HG03064 (cell line): ENCODE results near the gene PRRG2.

Experiments used
- ATAC-seq: cut with Tn5 transposase; IDR thresholded peaks from one replicate; pipeline ENCODE4 v1.9.1; 2021; ENCODE audit warnings: low read depth; ENCODE audit not compliant: unreplicated experiment

The PRRG2 gene

GRCh38 chr19:49585023-49585422, 3.9 kb downstream of the PRRG2 start:
- ATAC-seq = no peak

- no peak for ATAC-seq
These were observed 6.1 kb downstream of the PRRG2 start for GRCh38 chr19:49587227-49587626.

GRCh38 chr19:49588365-49589122, 7.4 kb downstream of the PRRG2 start:
- ATAC-seq = no peak

- no peak for ATAC-seq
These were observed 8.4 kb downstream of the PRRG2 start for GRCh38 chr19:49589502-49589905.

GRCh38 chr19:49590071-49590970, 9.2 kb downstream of the PRRG2 start:
- peak; percentile 51 for ATAC-seq

DNA sequence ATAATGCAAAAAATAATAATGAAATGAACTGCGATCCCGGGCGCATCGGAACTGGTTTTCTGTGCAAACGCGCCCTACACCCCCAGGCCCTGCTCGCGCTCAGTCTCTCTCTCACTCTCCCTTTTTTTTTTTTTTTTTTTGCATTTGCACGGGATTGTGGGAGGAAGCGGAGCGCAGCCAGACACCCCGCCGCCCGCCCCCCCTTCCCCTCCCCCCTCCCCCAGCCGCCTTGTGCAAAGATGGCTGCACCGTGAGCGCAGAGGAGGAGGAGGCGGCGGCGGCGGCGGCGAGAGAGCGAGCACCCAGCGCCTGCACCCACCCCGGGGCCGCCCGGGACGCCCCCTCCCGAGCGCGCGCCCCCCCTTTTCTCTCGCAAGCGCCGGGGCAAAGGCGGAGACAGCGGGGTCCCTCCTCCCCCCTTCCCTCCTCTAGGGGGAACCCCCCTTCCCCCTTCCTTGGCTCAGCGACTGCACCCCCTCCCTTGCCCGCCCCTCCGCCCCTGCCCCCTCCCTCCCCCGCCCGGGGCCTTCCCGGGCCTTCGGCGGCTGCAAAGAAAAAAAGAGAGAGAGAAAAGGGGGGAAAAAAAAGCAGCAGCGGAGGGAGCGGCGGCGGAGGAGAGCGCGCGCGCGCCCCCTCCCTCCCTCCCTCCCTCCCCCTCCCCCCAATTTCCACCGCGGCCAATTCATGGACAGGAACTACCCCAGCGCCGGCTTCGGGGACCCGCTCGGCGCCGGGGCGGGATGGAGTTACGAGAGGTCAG, 10.0 kb downstream of the PRRG2 start, which contains the start of gene PRR12:
Gene PRR12 (plus strand): TSS at position 212 of the 760 bp plus-strand sequence. CDS start 473 bp downstream, at position 685.
- ATAC-seq = no peak

DNA sequence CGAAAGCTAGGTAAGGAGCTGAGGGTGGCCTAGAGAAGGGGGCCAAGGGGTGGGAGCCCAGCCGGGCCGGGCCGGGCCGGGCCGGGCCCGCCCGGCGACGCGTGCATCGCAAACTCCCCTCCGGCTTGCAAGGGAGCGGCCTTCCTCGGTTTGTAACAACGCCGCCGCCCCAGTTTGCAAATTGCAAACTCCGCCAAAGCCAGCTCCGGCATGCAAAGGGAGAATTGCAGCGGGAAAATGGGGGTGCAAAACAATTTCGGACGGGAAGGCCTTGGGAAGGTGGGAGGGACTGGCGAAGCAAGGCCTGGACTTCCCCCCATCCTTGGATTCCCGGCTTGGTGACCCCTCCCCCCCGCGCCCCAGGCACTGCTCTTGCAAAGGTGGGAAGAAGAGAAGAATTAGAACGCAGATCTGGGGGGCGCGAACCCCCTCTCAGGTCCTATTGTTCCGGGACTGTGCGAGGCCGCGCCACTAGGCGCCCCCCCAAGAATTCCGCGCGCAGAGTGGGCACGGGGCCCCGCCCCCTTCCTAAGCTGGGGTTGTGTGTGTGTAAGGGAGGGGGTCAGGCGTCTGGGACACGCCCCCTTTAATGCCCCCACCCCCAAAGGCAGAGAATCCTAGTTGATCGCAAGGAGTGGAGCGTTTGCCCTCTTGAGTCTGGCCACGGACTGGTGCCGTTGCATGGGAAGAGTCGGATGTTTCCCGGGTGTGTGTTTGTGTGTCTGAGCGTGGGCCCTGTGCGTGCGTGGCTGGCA, 10.8 kb downstream of the PRRG2 start:
- no peak for ATAC-seq

DNA sequence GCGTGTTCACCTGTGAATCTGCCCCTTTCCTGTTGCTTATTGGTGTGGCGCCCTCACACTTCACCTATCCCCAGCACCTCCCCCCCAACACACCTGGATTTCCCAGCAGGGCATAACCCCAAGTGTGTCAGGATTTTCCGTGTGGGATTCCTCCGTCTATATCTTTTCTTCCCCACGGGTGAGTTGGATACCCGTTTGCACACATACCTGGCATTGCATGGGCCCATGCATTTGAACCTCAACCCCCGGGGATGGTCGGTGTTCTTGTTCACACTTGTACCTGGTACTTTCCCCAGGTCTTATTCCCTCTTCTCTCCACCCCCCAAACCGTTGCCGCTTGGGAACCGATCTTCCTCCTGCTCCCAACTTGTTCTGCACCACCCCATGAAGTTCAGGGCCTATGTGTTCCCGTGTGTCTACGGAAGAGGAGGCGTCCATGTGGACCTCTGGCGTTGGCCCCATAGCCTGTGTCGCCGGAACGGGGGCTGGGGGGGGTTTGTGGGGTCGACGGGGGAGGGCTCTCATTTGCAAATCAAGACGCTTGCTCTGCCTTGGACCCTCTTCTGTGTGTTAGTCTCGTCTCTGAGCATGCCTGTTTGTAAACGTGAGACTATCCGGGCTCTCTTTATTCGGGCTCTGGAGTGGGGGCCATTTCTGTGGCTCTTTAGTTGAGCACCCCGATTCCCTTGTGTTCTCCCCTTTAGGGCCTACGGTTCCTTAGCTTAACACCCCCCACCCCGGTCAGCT, 11.5 kb downstream of the PRRG2 start:
- no peak for ATAC-seq

GRCh38 chr19:49593233-49594113, 12.4 kb downstream of the PRRG2 start:
- no peak for ATAC-seq

- ATAC-seq = no peak
These were observed 13.3 kb downstream of the PRRG2 start for GRCh38 chr19:49594157-49594992.

- ATAC-seq = no peak
These were observed 14.1 kb downstream of the PRRG2 start for GRCh38 chr19:49594993-49595818.

- no peak for ATAC-seq
These were observed 14.8 kb downstream of the PRRG2 start for GRCh38 chr19:49595819-49596404.

- ATAC-seq = no peak
These were observed 15.3 kb downstream of the PRRG2 start for GRCh38 chr19:49596407-49596806.

DNA sequence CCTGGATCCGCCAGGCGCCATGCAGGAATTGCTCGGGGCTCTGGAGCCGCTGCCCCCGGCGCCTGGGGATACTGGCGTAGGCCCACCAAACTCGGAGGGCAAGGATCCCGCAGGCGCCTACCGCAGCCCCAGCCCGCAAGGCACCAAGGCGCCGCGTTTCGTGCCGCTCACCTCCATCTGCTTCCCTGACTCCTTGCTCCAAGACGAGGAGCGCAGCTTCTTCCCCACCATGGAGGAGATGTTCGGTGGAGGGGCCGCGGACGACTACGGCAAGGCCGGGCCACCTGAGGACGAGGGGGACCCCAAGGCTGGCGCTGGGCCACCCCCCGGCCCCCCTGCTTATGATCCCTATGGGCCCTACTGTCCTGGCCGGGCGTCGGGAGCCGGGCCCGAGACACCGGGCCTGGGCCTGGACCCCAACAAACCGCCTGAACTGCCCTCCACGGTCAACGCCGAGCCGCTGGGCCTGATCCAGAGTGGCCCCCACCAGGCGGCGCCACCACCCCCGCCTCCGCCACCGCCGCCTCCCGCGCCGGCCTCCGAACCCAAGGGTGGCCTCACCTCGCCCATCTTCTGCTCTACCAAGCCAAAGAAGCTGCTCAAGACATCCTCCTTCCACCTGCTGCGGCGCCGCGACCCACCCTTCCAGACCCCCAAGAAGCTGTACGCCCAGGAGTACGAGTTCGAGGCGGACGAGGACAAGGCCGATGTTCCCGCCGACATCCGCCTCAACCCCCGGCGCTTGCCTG, 16.0 kb downstream of the PRRG2 start:
- ATAC-seq = no peak

- no peak for ATAC-seq
These were observed 16.5 kb downstream of the PRRG2 start for GRCh38 chr19:49597703-49597974.
